NCI-H345 treated with DMSO at 0.1 percent for 48 hours (cell line): Measurements from ENCODE around the gene DDX23.
"Not testable (repeated sequence)": the region's sequence is repeated elsewhere in the genome, so short reads cannot be mapped to it uniquely, and the experiment has no call there.

ENCODE experiments used
- DNase-seq: peaks from one replicate; lab custom pipeline; 2025; ENCODE audit not compliant: unreplicated experiment; lab: John Stamatoyannopoulos, UW

Gene DDX23

DNA sequence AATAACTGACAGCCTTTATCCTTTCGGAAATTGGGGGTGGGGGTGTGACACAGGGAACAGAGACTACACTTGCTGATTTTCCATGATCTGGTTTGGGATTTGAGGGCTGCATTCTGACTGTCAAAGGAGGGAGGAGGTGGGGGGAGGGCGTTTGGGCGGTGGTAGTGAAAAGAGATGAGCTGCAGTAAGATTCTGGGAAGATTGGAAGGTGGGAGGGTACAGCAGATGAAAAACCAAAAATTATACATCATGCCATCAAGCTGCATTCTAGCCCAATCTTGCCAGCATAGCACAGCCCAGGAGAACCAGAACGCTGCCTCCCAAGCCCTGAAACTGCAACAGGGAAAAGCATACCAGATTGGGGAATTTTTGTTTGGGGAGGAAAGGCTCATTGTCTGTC, 11.3 kb upstream of the DDX23 start:
- DNase-seq: no peak

GRCh38 chr12:48862760-48863159, 10.8 kb upstream of the DDX23 start:
- no peak for DNase-seq

GRCh38 chr12:48861111-48861510, 9.1 kb upstream of the DDX23 start:
- no peak for DNase-seq

- DNase-seq: not testable (repeated sequence)
Observed at GRCh38 chr12:48860236-48860635, 8.3 kb upstream of the DDX23 start.

DNA sequence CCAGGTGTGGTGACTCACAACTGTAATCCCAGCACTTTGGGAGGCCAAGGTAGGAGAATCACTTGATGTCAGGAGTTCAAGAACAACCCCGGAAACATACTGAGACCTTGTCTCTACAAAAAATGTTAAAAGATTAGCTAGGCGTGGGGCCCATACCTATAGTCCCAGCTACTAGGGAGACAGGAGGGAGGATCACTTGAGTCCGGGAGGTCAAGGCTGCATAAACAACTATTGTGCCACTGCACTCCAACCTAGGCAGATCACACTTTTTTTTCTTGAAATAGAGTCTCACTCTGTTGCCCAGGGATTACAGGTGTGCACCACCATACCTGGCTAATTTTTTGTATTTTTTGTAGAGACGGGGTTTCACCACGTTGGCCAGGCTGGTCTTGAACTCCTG, 7.6 kb upstream of the DDX23 start:
- no peak for DNase-seq

DNA sequence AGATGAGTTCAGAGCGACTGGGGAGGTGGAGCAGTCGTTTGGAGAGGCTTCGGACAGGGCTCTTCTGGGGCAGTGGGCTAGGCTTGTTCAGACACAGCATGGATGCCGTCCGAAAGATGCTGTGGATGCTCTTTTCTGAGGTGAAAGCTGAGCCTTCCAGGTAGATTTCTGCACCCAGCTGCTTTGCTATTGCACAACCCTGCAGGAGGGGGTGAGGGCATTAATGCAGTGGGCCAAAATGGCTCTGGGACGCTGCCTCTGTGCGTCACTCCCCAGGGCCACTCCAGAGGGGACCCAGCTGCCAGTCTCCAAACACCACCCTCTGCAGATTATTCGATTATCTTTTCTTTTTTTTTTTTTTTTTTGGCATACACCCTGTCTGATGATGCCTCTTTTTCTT, 6.1 kb upstream of the DDX23 start:
- DNase-seq: no peak

DNA sequence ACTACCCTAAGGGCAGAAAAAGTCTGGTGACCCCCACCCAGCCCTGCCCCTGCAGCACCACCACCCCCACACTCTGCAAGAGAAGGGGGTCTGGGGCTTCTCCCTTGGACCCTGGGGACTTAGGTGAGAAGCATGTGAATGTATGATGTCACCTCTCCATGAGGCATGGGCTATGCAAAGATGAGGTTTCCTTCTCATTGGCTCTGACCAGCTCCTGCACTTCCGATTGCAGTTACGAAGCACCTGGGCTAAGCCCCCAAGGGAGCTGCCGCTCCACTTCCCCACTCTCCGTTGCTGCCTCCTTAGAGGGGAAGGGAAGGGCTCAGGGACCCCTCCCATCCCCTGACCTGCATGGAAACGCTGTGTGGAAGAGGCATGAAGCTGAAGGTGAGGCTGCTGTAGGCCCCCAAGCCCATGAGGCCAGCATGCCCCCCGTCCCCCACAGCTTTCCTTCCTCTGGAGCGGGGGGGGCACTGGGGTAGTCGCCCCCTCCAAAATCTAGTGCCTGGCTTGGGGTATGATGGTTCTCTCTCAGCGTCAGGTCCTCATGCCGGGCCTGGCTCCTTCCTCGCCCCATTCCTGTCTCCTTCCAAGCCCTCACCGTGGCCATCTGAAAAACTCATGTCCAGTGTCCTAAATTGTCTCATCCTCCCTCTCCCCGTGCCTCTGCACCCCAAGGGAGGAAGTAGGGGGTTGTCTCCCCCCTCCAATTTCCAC, 5.5 kb upstream of the DDX23 start:
- DNase-seq: no peak

GRCh38 chr12:48856379-48856778, 4.4 kb upstream of the DDX23 start:
- no peak for DNase-seq

DNA sequence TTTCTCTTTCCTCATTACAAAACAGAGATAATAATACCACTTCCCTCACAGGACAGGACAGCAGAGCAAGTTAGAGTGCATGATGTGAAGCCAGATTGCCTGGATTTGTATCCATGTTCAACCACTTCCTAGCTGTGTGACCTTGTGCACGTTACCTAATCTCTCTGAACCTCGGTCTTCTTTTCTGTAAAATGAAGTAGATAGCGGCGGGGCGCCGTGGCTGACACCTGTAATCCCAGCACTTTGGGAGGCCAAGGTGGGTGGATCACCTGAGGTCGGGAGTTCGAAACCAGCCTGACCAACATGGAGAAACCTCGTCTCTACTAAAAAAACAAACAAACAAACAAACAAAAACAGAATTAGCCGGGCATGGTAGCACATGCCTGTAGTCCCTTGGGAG, 3.0 kb upstream of the DDX23 start:
- not testable (repeated sequence) for DNase-seq

GRCh38 chr12:48854488-48854887, 2.5 kb upstream of the DDX23 start:
- no peak for DNase-seq

- peak; percentile 22 for DNase-seq
Observed at GRCh38 chr12:48852734-48853688, 1.0 kb upstream of the DDX23 start.

DNA sequence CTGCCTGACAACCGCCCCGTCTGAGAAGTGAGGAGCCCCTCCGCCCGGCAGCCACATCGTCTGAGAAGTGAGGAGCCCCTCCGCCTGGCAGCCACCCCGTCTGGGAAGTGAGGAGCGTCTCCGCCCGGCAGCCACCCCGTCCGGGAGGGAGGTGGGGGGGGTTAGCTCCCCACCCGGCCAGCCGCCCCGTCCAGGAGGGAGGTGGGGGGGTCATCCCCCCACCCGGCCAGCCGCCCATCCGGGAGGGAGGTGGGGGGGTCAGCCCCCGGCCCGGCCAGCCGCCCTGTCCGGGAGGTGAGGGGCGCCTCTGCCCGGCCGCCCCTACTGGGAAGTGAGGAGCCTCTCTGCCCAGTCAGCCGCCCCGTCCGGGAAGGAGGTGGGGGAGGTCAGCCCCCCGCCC, 9.9 kb downstream of the DDX23 start:
- not testable (repeated sequence) for DNase-seq

GRCh38 chr12:48838048-48838447, 13.9 kb downstream of the DDX23 start:
- DNase-seq: no peak

DNA sequence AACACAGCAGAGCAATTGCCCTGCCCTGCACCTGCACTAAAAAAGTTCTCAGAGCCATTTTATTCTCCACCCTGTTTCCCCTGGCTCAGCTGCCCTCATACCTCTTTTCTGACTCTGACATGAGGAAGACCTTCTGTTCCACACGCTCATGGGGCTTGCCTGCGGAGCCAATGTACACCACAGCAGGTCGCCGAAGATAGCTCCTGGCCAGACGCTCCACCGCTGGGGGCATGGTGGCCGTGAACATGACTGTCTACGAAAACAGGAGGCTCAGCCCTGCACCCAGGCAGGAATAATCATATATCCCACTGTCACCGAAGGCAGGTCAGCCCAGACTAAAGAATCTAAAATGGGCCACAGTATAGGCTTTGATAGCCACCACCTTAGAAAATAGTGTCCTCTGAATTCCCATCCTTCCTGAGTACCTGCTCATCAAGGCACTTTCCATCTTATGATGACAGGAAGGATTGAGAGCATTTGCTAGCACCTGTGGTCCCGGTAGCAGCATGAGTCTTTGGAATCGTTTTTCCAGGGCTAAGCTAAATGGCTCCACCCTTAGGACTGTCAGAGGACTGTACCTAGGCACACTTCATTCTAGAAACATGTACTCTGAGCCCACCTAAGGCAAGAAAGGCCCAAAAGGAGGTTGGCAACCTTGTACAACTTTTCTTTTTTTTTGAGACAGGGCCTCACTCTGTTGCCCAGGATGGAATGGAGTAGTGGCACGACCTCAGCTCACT, 19.5 kb downstream of the DDX23 start:
- DNase-seq: no peak

DNA sequence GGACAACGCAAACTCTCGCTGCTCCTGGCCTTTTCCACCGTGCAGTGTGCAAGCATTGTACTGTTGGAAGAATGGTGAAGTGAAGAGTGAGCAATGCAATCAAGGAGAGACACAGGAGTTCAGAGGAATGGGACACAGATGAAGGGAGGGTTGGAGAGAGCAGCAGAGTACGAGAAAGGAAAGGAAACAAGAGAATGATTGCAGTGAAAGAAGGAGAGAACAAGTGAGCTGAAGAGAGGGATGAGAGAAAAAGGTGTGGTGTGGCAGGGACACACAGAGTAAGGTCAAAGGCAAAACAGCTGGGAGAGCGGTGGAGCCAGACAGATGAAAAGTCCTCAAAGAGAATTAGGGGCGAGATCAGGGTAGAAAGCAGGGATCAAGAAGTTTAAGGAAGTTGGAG, 20.7 kb downstream of the DDX23 start:
- DNase-seq: no peak

DNA sequence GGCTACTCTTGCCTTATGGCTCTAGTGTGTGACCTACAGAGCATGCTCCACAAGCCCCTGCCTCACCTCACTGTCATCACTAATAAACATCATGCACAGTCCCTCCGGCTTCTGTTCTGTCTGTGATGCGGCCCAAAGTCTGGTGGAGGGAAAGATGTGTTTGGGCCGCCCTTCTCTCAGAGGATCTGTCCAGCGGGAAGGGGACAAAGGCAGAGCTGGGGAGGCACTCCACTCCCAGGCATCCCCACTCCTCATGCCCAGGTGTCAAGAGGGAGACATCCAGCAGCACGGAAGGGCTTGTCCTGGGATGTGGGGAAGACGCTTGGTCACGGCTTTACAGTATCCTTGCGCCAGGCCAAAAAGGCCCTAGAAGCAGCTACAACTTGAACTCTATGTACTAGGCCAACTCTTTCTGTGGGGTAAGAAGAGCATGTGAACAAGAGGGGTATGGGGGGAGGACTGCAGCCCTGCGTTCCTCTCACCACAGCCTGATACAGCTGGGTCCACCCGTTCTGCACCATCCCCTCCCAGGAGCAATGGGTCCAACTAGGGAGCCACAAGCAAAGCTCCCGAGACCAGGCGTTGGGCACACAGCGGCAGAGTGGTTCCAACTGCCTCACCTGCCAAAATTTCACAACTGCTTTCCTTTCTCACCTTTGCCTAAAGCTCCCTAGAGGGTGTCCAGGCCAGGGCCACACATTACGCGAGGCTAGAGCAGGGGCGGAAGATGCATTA, 23.0 kb downstream of the DDX23 start:
- no peak for DNase-seq

DNA sequence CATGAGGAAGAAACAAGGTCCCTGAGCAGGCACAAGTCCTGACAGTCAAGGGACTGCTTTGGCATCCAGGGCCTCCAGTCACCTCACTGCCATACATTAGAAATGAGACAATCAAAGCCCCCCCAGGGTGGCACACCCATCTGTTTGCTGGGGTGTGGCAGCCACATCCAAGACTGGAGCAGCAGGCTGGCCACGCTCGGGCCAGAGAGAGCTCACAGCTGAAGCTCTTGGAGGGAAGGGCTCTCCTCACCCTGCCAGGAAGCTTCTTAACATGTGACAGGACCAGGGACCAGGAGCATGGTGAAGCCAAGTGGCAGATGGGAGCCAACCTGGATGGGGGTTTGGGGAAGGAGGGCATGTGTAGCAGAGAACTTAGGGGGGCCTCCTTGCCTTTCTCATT, 23.7 kb downstream of the DDX23 start:
- no peak for DNase-seq

- DNase-seq: no peak
Observed at GRCh38 chr12:48827513-48828096, 24.4 kb downstream of the DDX23 start.

- DNase-seq: no peak
Observed at GRCh38 chr12:48827026-48827425, 24.9 kb downstream of the DDX23 start.

DNA sequence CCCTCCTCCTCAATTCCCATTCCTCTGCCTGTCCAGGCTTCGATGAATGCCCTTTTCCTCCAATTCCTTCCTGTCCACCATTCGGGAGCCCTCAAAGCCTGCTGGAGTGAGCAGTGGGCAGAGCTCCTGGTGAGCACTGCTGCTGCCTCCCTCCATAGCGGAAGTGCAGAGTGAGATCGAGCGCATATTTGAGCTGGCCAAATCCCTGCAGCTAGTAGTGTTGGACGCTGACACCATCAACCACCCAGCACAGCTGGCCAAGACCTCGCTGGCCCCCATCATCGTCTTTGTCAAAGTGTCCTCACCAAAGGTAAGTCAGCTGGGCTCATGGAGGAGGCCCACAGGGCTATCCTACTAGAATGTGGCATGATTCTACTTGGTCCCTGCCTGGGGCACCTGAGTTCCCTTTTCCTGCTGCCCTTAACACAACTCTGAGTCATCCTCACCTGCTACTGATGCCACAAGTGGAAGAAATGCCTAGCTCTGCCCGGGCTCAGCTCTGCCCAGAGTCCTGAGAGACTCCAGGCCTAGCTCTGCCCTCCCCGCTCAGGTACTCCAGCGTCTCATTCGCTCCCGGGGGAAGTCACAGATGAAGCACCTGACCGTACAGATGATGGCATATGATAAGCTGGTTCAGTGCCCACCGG, 25.6 kb downstream of the DDX23 start:
- DNase-seq: no peak
